Fibroblast of lung (primary cell): ENCODE results near the gene E2F1. TPM values are rescaled to one million over a fixed set of nuclear protein-coding genes. Genes with fewer than 3 reads are reported as not detected.

Experiments used
- DNase-seq, 2 donors: peaks; one replicate each; pipeline versions ENCODE4 v3.0.0 to v3.0.0-alpha.2; 2010; ENCODE audit warnings: low read depth in 2 of 2
- H2AFZ ChIP-seq: 2 replicates; pipeline ENCODE4 v1.5.1; 2012; ENCODE audit warnings: low read length, control low read depth, inconsistent platforms
- H3K27ac ChIP-seq: 2 replicates; pipeline ENCODE4 v1.5.1; 2011; ENCODE audit warnings: low read length, control low read depth; ENCODE audit not compliant: insufficient read depth
- H3K27me3 ChIP-seq: 2 replicates; pipeline ENCODE4 v1.5.1; 2011; ENCODE audit warnings: mild to moderate bottlenecking, low read length; ENCODE audit not compliant: control insufficient read depth, insufficient read depth
- H3K36me3 ChIP-seq: 2 replicates; pipeline ENCODE4 v1.5.1; 2011; ENCODE audit warnings: low read length; ENCODE audit not compliant: control insufficient read depth, insufficient read depth
- H3K4me1 ChIP-seq: 2 replicates; pipeline ENCODE4 v1.5.1; 2011; ENCODE audit warnings: low read length; ENCODE audit not compliant: control insufficient read depth, insufficient read depth; ENCODE audit errors: extremely low read depth
- H3K4me2 ChIP-seq: 2 replicates; pipeline ENCODE4 v1.5.1; 2011; ENCODE audit warnings: low read length, control low read depth; ENCODE audit not compliant: insufficient read depth; ENCODE audit errors: extremely low read depth
- H3K4me3 ChIP-seq, 4 experiments: fragments of 200-600 bp in 1 of 4; sonication (generic) in 1 of 4; replicated peaks in 1 of 4; 2 replicates each; pipeline ENCODE4 v1.5.1; 2011 to 2016; ENCODE audit warnings: low read length in 4 of 4, low read depth in 3 of 4, mild to moderate bottlenecking in 3 of 4, control low read depth in 2 of 4, inconsistent platforms in 1 of 4, mixed read lengths in 1 of 4; ENCODE audit not compliant: insufficient read depth in 1 of 4; ENCODE audit errors: control extremely low read depth in 1 of 4
- H3K79me2 ChIP-seq: 2 replicates; pipeline ENCODE4 v1.5.1; 2012; ENCODE audit warnings: mild to moderate bottlenecking, low read length, inconsistent platforms; ENCODE audit not compliant: control insufficient read depth, insufficient read depth
- H3K9ac ChIP-seq: 2 replicates; pipeline ENCODE4 v1.5.1; 2011; ENCODE audit warnings: mild to moderate bottlenecking, low read length, control low read depth; ENCODE audit not compliant: insufficient read depth
- H3K9me3 ChIP-seq: 2 replicates; pipeline ENCODE4 v1.5.1; 2012; ENCODE audit warnings: low read depth, low read length; ENCODE audit not compliant: control insufficient read depth, insufficient read depth
- H4K20me1 ChIP-seq: 2 replicates; pipeline ENCODE4 v1.5.1; 2011; ENCODE audit warnings: low read length; ENCODE audit not compliant: control insufficient read depth, insufficient read depth; ENCODE audit errors: extremely low read depth
- CTCF ChIP-seq, 2 donors: IDR thresholded peaks in 1 of 2; conservative IDR thresholded peaks in 1 of 2; 1 replicate in 1 of 2; 2 replicates in 1 of 2; pipeline ENCODE4 v1.5.1; 2011 to 2012; ENCODE audit warnings: low read length in 2 of 2, control low read depth in 1 of 2, inconsistent platforms in 1 of 2, low read depth in 1 of 2, mild to moderate bottlenecking in 1 of 2
- EZH2 ChIP-seq: IDR thresholded peaks from 2 replicates; pipeline ENCODE4 v1.5.1; 2012; ENCODE audit warnings: low read length, control low read depth, mild to moderate bottlenecking; ENCODE audit errors: missing control alignments
- polyA plus RNA-seq, 2 donors: library from polyadenylated mRNA; depleted of rRNA in 1 of 2; stranded (reverse) in 1 of 2; unstranded in 1 of 2; fragments of >200 nt; gene quantifications; 2 replicates each; pipeline ENCODE4 v1.2.1, GENCODE V29; 2011 to 2012; ENCODE audit warnings: missing spikeins in 1 of 2
- total RNA-seq: library from RNA; depleted of rRNA; stranded (reverse); fragments of >200 nt; gene quantifications from 2 replicates; pipeline ENCODE4 v1.2.1, GENCODE V29; 2014

Gene E2F1
- total and polyA plus RNA-seq, 2 donors (not counting 1 experiment from before 2014, with no cell fraction given) = 2.1 to 3.5 TPM

GRCh38 chr20:33657704-33658095 is 28.5 kb downstream of the E2F1 start:
- TF ChIP-seq EZH2 (no peak), CTCF (conservative IDR thresholded peaks at IDR 0.05 in 1 of 2, IDR thresholded peaks at IDR 0.05 in 1 of 2; ENCODE audit: low read depth in 1 of 2, low read length in 2 of 2) (no peak)
- H3K27me3 ChIP-seq = no peaks in the 10 kb centered on the region
- peaks cover 4% of the 10 kb centered on the region for H3K36me3 ChIP-seq
- H3K9ac ChIP-seq = no peak overlapping the region
- H3K9me3 ChIP-seq = no peaks in the 10 kb centered on the region
- H3K4me3 ChIP-seq = no peak overlapping the region
- no peak overlapping the region for H3K27ac ChIP-seq
- H2AFZ ChIP-seq = no peak overlapping the region
- H3K4me1 ChIP-seq = no peaks in the 10 kb centered on the region
- H3K4me2 ChIP-seq = no peak overlapping the region
- DNase-seq = no peak
- H3K79me2 ChIP-seq = no peaks in the 10 kb centered on the region
- H4K20me1 ChIP-seq = no peaks in the 10 kb centered on the region

DNA sequence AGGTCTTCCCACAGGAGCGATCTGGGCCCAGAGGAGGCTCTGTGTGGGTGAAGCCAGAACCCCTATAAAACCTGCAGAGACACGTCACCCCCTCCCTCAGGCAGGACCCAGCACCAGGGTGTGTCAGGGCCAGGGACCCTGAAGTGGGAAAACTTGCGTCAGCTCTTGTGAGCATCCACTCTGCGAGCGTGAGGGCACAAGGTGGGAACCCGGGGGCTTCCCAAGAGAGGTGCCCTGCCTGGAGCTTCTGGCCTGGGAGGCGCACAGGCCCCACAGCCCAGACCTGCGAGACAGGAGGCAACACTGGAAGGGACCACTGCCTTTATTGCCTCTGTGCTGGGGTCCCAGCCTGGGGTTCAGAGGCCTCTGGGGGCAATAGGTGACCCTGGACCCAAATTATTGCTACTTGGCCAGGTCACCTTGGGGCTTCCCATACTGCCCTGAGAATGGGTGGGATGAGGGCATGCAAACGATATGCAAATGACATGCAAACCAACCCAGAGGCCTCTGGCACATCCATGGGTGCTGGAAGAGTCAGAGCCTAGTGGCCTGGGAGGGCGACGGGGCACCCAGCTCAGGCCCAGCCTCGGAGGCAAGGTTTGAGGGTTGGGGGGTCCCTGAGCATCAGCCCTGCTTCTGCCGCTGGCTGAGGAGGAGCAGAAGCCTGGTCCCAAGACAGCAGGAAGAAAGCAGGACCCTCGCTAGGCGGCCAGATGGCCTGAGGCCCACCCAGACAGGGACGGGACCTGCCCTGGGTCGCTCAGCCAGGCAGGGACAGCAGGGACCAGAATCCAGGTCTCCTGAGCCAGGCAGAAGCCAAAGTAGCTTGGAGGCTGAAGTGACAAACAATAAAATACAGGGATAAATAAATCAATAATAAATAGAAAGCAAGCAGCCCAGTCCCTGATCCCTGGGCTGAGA is 29.1 kb downstream of the E2F1 start:
- no peak overlapping the region for H3K9ac ChIP-seq
- H3K9me3 ChIP-seq = no peaks in the 10 kb centered on the region
- no peak for TF ChIP-seq CTCF (conservative IDR thresholded peaks at IDR 0.05 in 1 of 2, IDR thresholded peaks at IDR 0.05 in 1 of 2; ENCODE audit: low read depth in 1 of 2, low read length in 2 of 2)
- no peak for TF ChIP-seq EZH2
- no peak overlapping the region for H2AFZ ChIP-seq
- no peak overlapping the region for H3K4me2 ChIP-seq
- H3K36me3 ChIP-seq = peaks cover 4% of the 10 kb centered on the region
- H3K4me1 ChIP-seq = no peaks in the 10 kb centered on the region
- H4K20me1 ChIP-seq = no peaks in the 10 kb centered on the region
- H3K79me2 ChIP-seq = no peaks in the 10 kb centered on the region
- no peak overlapping the region for H3K4me3 ChIP-seq
- no peak overlapping the region for H3K27ac ChIP-seq
- no peaks in the 10 kb centered on the region for H3K27me3 ChIP-seq
- no peak for DNase-seq

- H3K27ac ChIP-seq = no peak overlapping the region
- no peak overlapping the region for H3K4me3 ChIP-seq
- H3K4me2 ChIP-seq = no peak overlapping the region
- no peaks in the 10 kb centered on the region for H3K4me1 ChIP-seq
- no peaks in the 10 kb centered on the region for H3K79me2 ChIP-seq
- no peak for DNase-seq
- TF ChIP-seq EZH2 (no peak), CTCF (conservative IDR thresholded peaks at IDR 0.05 in 1 of 2, IDR thresholded peaks at IDR 0.05 in 1 of 2; ENCODE audit: low read depth in 1 of 2, low read length in 2 of 2) (no peak)
- H3K9me3 ChIP-seq = no peaks in the 10 kb centered on the region
- H4K20me1 ChIP-seq = no peaks in the 10 kb centered on the region
- H3K27me3 ChIP-seq = no peaks in the 10 kb centered on the region
- no peak overlapping the region for H2AFZ ChIP-seq
- no peak overlapping the region for H3K9ac ChIP-seq
- peaks cover 4% of the 10 kb centered on the region for H3K36me3 ChIP-seq
These were observed 30.0 kb downstream of the E2F1 start for GRCh38 chr20:33656010-33656782.
